Glutamatergic neuron (in vitro differentiated cells): ENCODE results near the gene PNMA6A. TPM values are rescaled to one million over a fixed set of nuclear protein-coding genes. Genes with fewer than 3 reads are reported as not detected.
A peak's percentile ranks its signal among the peaks of the same experiment; 100 is the strongest.

Source experiments
- DNase-seq: peaks from one replicate; pipeline ENCODE4 v3.0.0; 2022
- H3K27ac Mint-ChIP-seq: one replicate; pipeline ENCODE4 v1.8.0; 2020; ENCODE audit warnings: mild to moderate bottlenecking, mixed read lengths, inconsistent platforms; ENCODE audit not compliant: unreplicated experiment
- H3K27me3 Mint-ChIP-seq: one replicate; pipeline ENCODE4 v1.8.0; 2020; ENCODE audit warnings: mild to moderate bottlenecking, moderate library complexity, mixed read lengths, inconsistent platforms; ENCODE audit not compliant: unreplicated experiment
- H3K36me3 Mint-ChIP-seq: one replicate; pipeline ENCODE4 v1.8.0; 2020; ENCODE audit warnings: mild to moderate bottlenecking, mixed read lengths, inconsistent platforms; ENCODE audit not compliant: unreplicated experiment
- H3K4me1 Mint-ChIP-seq: one replicate; pipeline ENCODE4 v1.8.0; 2020; ENCODE audit warnings: mild to moderate bottlenecking, low read depth, mixed read lengths, inconsistent platforms; ENCODE audit not compliant: unreplicated experiment
- H3K4me3 Mint-ChIP-seq: one replicate; pipeline ENCODE4 v1.8.0; 2020; ENCODE audit warnings: mild to moderate bottlenecking, mixed read lengths, inconsistent platforms; ENCODE audit not compliant: unreplicated experiment
- H3K9me3 Mint-ChIP-seq: one replicate; pipeline ENCODE4 v1.8.0; 2020; ENCODE audit warnings: mild to moderate bottlenecking, moderate library complexity, mixed read lengths, inconsistent platforms; ENCODE audit not compliant: unreplicated experiment
- total RNA-seq: library from RNA; stranded (reverse); fragmentation: NEBNext Ultra II Directional; extraction: Animal tissue kit (Norgen Biotek cat#: 25700); gene quantifications from one replicate; pipeline ENCODE4 v1.2.1, GENCODE V29; 2021; ENCODE audit not compliant: unreplicated experiment
- TF ChIP-seq, protein P1 (sequence below): fragments of 200-600 bp; sonication (generic); IDR thresholded peaks from one replicate; pipeline ENCODE4 v1.5.0; 2021; ENCODE audit not compliant: partially characterized antibody, unreplicated experiment

Gene PNMA6A
- total RNA-seq, 1 donor from 2014 or later, result 14.0 TPM

DNA sequence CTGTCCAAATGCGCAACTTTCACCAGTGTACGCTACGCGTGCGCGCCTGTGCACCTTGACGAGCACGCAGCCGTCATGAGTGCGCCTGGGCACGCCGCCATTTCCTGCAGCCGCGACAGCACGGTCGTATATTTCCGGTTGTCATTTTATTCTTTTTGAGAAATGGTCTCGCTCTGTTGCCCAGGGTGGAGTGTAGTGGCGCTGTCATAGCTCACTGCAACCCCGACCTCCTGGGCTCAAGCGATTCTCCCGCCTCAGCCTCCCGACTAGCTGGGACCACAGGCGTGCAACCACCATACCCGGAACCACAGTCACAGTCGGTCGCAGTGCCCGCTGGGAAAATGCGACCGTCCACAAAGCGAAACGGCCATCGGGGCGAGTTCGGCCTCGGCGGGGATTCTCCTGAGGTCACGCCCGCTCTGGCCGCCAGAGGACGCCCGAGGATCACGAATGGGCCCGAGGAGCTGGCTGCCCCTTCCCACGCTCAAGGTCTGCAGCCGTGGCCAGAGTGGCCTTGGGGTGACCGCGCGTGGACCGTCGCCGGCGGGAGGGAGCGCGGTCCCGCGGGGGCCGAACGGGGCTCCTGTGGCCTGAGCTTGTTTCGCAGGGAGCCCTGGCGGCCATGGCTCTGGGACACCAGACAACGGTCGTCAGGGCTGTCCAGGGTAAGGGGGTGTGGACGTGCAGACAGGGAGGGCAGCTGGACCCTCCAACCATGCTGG lies 39.7 kb upstream of the PNMA6A start:
- H3K9me3 Mint-ChIP-seq, result peaks cover 3% of the 10 kb centered on the region
- H3K4me1 Mint-ChIP-seq, result no peaks in the 10 kb centered on the region
- H3K4me3 Mint-ChIP-seq, result no peak overlapping the region
- no peaks in the 10 kb centered on the region for H3K27me3 Mint-ChIP-seq
- TF ChIP-seq, protein P1, sequence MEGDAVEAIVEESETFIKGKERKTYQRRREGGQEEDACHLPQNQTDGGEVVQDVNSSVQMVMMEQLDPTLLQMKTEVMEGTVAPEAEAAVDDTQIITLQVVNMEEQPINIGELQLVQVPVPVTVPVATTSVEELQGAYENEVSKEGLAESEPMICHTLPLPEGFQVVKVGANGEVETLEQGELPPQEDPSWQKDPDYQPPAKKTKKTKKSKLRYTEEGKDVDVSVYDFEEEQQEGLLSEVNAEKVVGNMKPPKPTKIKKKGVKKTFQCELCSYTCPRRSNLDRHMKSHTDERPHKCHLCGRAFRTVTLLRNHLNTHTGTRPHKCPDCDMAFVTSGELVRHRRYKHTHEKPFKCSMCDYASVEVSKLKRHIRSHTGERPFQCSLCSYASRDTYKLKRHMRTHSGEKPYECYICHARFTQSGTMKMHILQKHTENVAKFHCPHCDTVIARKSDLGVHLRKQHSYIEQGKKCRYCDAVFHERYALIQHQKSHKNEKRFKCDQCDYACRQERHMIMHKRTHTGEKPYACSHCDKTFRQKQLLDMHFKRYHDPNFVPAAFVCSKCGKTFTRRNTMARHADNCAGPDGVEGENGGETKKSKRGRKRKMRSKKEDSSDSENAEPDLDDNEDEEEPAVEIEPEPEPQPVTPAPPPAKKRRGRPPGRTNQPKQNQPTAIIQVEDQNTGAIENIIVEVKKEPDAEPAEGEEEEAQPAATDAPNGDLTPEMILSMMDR, result peak; percentile 82
- no peak overlapping the region for H3K27ac Mint-ChIP-seq
- no peaks in the 10 kb centered on the region for H3K36me3 Mint-ChIP-seq
- peak; percentile 79 for DNase-seq

DNA sequence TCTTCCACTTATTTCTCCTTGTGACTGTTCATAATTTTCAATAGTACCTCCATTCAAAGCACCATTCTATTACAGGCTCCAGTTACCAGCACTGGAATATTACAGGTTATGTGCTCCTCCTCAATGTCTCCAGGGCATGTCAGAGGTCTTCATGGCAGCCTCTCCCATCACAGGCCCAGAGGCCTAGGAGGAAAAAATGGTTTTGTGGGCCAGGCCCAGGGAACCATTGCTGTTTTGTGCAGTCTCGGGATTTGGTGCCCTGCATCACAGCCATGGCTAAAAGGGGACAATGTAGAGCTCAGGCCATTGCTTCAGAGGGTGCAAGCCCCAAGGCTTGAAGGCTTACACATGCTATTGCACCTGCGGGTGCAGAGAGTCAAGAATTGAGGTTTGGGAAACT lies 23.2 kb upstream of the PNMA6A start:
- Mint-ChIP-seq H3K27me3 (no peaks in the 10 kb centered on the region), H3K9me3 (peaks cover 6% of the 10 kb centered on the region)

DNA sequence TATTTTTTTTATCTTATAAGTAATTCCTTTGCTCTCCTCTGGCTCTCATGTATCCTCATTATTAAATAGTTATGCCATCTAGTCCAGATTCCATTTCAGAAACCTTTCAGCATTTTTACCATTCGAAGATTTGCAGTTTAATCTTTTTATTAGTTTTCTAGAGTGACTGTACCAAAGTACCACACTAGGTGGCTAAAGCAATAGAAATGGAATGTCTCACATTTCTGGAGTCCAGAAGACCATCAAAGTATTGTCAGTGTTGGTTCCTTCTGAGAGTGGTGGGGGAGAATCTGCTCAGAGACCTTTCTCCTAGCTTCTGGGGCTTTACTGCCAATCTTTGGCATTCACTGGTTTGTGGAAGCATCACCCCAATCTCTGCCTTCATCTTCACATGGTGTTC lies 19.7 kb upstream of the PNMA6A start:
- no peak overlapping the region for H3K4me3 Mint-ChIP-seq
- TF ChIP-seq, protein P1, result no peak
- peaks cover 6% of the 10 kb centered on the region for H3K36me3 Mint-ChIP-seq
- no peak for DNase-seq
- peaks cover 6% of the 10 kb centered on the region for H3K9me3 Mint-ChIP-seq
- H3K27ac Mint-ChIP-seq, result no peak overlapping the region
- no peaks in the 10 kb centered on the region for H3K4me1 Mint-ChIP-seq
- peaks cover 6% of the 10 kb centered on the region for H3K27me3 Mint-ChIP-seq

More for the DNA sequence above, 23.2 kb upstream of the PNMA6A start:
- Mint-ChIP-seq H3K4me1 (no peaks in the 10 kb centered on the region), H3K27ac (no peak overlapping the region), H3K4me3 (no peak overlapping the region), H3K36me3 (peaks cover 9% of the 10 kb centered on the region)
- TF ChIP-seq, protein P1, result no peak
- no peak for DNase-seq

DNA sequence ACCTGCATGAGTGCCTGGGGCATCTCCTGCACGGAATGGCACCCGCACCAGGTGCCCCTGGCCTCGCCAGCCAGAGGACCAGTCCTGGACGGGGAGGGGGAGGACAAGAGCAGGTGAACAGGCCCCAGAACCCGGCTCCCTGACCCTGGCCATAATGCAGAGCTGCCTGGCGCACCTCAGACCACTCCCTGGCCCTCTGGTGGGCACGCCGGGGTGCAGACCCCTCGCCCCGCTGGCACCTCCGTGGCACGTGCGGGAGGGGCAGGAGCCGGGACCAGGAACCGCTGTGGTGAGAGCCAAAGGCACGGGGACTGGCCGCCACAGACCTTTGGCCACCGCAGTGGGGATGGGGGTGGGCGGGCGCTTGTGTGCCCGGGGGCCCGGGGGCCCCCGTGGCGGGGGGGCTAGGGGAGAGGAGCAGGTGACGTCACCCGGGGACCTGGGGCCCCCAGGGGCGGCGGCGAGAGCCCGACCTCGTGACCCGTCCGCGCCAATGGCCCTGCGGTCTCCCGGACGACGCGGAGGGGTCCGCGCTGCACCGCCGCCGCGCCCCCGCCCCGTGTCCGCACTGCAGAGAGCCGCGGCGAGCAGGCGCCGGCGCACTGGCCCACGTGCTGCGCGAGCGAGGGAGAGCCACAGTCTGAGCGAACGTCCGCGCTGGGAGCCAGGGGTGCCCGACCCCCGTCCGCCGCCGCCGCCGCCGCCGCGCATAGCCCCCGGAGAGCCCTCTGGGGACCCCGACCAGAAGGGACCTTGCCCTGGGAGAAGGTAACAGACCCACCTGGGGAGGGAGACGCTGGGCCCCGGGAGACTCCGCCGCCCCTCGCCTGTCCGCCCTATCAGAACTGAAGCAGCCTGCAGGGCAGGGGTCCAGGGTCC lies 16.1 kb upstream of the PNMA6A start, which contains the start of gene PNMA3:
TSS of gene PNMA3 (plus strand) at position 600 of the 879 bp plus-strand sequence. CDS start 586 bp downstream, outside the sequence.
- Mint-ChIP-seq H3K4me3 (peak within 1 kb of the TSS; percentile 65), H3K36me3 (no peaks in the 10 kb centered on the region), H3K4me1 (no peaks in the 10 kb centered on the region), H3K27ac (no peak within 1 kb of the TSS), H3K27me3 (peaks cover 6% of the 10 kb centered on the region), H3K9me3 (no peaks in the 10 kb centered on the region)
- TF ChIP-seq, protein P1, result no peak
- peak; percentile 63 for DNase-seq

DNA sequence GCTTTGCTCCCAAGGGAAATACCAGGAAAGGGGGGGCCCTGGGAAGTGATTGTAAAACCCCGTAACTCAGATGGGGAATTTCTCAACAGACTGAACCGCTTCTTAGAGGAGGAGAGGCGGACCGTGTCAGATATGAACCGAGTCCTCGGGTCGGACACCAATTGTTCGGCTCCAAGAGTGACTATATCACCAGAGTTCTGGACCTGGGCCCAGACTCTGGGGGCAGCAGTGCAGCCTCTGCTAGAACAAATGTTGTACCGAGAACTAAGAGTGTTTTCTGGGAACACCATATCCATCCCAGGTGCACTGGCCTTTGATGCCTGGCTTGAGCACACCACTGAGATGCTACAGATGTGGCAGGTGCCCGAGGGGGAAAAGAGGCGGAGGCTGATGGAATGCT lies 15.0 kb upstream of the PNMA6A start:
- no peaks in the 10 kb centered on the region for H3K4me1 Mint-ChIP-seq
- H3K4me3 Mint-ChIP-seq, result peak overlapping the region; percentile 65
- TF ChIP-seq, protein P1, result no peak

More for the DNA sequence above, 15.0 kb upstream of the PNMA6A start:
- Mint-ChIP-seq H3K27me3 (peaks cover 6% of the 10 kb centered on the region), H3K36me3 (no peaks in the 10 kb centered on the region), H3K27ac (no peak overlapping the region), H3K9me3 (no peaks in the 10 kb centered on the region)
- DNase-seq, result no peak
